Glutamatergic neuron (in vitro differentiated cells): ENCODE results near the gene MED9. TPM values are rescaled to one million over a fixed set of nuclear protein-coding genes. Genes with fewer than 3 reads are reported as not detected.
A peak's percentile ranks its signal among the peaks of the same experiment; 100 is the strongest.

Experiments used
- DNase-seq: peaks from one replicate; pipeline ENCODE4 v3.0.0; 2022
- H3K27ac Mint-ChIP-seq: one replicate; pipeline ENCODE4 v1.8.0; 2020; ENCODE audit warnings: mild to moderate bottlenecking, mixed read lengths, inconsistent platforms; ENCODE audit not compliant: unreplicated experiment
- H3K27me3 Mint-ChIP-seq: one replicate; pipeline ENCODE4 v1.8.0; 2020; ENCODE audit warnings: mild to moderate bottlenecking, moderate library complexity, mixed read lengths, inconsistent platforms; ENCODE audit not compliant: unreplicated experiment
- H3K36me3 Mint-ChIP-seq: one replicate; pipeline ENCODE4 v1.8.0; 2020; ENCODE audit warnings: mild to moderate bottlenecking, mixed read lengths, inconsistent platforms; ENCODE audit not compliant: unreplicated experiment
- H3K4me1 Mint-ChIP-seq: one replicate; pipeline ENCODE4 v1.8.0; 2020; ENCODE audit warnings: mild to moderate bottlenecking, low read depth, mixed read lengths, inconsistent platforms; ENCODE audit not compliant: unreplicated experiment
- H3K4me3 Mint-ChIP-seq: one replicate; pipeline ENCODE4 v1.8.0; 2020; ENCODE audit warnings: mild to moderate bottlenecking, mixed read lengths, inconsistent platforms; ENCODE audit not compliant: unreplicated experiment
- H3K9me3 Mint-ChIP-seq: one replicate; pipeline ENCODE4 v1.8.0; 2020; ENCODE audit warnings: mild to moderate bottlenecking, moderate library complexity, mixed read lengths, inconsistent platforms; ENCODE audit not compliant: unreplicated experiment
- total RNA-seq: library from RNA; stranded (reverse); fragmentation: NEBNext Ultra II Directional; extraction: Animal tissue kit (Norgen Biotek cat#: 25700); gene quantifications from one replicate; pipeline ENCODE4 v1.2.1, GENCODE V29; 2021; ENCODE audit not compliant: unreplicated experiment
- TF ChIP-seq, protein P1 (sequence below): fragments of 200-600 bp; sonication (generic); IDR thresholded peaks from one replicate; pipeline ENCODE4 v1.5.0; 2021; ENCODE audit not compliant: partially characterized antibody, unreplicated experiment

MED9 gene
- total RNA-seq, 1 donor from 2014 or later: 23.2 TPM

DNA sequence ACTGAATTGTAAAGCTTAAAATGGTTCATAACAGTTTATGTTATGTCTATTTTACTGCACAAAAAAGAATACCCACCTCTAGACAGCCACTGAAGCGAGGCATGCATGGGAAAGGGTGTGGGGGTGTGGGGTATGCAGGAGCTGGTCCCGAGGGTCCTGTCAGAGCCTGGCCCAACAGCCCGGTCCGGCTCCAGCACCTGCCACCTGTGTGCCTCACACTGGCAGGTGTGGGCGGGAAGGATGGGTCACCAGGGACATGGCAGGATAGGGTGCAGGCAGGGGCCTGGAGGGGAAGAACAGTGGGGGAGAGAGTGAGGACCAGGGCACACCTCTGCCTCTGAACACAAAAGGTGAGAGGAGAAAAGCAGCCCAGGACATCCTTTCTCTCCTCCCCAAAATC lies 42.2 kb downstream of the MED9 start:
- H3K4me1 Mint-ChIP-seq: peaks cover 32% of the 10 kb centered on the region
- peaks cover 3% of the 10 kb centered on the region for H3K27me3 Mint-ChIP-seq
- no peak overlapping the region for H3K4me3 Mint-ChIP-seq
- TF ChIP-seq, protein P1, sequence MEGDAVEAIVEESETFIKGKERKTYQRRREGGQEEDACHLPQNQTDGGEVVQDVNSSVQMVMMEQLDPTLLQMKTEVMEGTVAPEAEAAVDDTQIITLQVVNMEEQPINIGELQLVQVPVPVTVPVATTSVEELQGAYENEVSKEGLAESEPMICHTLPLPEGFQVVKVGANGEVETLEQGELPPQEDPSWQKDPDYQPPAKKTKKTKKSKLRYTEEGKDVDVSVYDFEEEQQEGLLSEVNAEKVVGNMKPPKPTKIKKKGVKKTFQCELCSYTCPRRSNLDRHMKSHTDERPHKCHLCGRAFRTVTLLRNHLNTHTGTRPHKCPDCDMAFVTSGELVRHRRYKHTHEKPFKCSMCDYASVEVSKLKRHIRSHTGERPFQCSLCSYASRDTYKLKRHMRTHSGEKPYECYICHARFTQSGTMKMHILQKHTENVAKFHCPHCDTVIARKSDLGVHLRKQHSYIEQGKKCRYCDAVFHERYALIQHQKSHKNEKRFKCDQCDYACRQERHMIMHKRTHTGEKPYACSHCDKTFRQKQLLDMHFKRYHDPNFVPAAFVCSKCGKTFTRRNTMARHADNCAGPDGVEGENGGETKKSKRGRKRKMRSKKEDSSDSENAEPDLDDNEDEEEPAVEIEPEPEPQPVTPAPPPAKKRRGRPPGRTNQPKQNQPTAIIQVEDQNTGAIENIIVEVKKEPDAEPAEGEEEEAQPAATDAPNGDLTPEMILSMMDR: no peak
- H3K27ac Mint-ChIP-seq: no peak overlapping the region
- H3K9me3 Mint-ChIP-seq: peaks cover 5% of the 10 kb centered on the region
- no peaks in the 10 kb centered on the region for H3K36me3 Mint-ChIP-seq
- DNase-seq: peak; percentile 12

DNA sequence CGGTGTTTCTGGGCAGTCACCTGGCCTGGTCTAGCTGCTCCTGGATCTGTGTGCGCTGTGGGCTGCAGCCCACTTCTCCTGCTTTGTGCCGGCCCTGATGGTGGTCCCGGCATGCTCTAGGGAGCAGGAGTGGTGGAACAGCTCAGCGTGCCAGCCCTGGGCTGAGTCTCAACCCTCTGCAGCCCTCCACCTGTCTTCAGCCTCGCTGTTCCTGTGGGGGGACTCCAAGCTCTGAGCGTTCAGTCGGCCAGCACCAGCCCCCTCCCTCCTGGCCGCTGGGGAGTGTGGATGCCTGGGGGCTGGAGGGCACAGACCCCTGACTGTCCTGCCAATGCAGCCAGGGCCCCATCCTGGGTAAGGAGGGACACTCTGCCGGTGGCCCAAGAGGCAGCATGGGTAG lies 43.1 kb downstream of the MED9 start:
- Mint-ChIP-seq H3K27me3 (peaks cover 1% of the 10 kb centered on the region), H3K4me1 (peaks cover 33% of the 10 kb centered on the region), H3K27ac (no peak overlapping the region), H3K4me3 (no peak overlapping the region), H3K36me3 (no peaks in the 10 kb centered on the region), H3K9me3 (peaks cover 5% of the 10 kb centered on the region)
- TF ChIP-seq, protein P1: no peak
- peak; percentile 11 for DNase-seq

DNA sequence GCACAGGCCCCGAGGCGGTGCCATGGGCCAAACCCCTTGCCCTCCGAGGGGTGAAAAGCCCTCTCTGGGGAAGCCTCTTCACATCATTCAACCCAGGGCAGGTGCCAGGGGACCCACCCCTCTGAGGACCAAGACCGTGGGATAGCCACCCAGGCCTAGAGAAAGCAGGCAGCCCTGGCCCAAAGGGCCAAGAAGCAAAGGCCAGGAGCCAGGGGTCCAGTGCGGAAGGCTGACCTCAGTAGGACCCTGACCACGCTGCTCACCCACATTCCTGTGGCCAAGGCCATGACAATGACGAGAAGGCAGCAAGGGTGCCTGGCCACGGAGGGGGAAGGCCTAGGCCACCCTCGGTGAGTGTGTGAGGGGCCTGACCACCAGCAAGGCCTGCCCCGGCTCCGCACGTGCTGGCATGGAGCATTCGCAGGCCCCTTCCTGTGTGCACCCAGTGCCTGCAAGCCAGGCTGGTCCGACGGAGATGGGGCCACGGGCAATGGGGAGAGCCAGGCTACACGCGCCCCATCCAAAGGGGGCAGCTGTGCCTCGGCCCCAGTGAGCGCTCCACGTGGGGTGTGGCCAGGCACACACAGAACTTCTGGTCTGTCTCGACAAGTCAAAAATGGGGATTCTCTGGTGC lies 43.9 kb downstream of the MED9 start:
- Mint-ChIP-seq H3K9me3 (peaks cover 5% of the 10 kb centered on the region), H3K27ac (no peak overlapping the region), H3K27me3 (peaks cover 1% of the 10 kb centered on the region), H3K4me1 (peaks cover 34% of the 10 kb centered on the region), H3K36me3 (no peaks in the 10 kb centered on the region), H3K4me3 (no peak overlapping the region)
- TF ChIP-seq, protein P1: no peak
- DNase-seq: peak; percentile 8

DNA sequence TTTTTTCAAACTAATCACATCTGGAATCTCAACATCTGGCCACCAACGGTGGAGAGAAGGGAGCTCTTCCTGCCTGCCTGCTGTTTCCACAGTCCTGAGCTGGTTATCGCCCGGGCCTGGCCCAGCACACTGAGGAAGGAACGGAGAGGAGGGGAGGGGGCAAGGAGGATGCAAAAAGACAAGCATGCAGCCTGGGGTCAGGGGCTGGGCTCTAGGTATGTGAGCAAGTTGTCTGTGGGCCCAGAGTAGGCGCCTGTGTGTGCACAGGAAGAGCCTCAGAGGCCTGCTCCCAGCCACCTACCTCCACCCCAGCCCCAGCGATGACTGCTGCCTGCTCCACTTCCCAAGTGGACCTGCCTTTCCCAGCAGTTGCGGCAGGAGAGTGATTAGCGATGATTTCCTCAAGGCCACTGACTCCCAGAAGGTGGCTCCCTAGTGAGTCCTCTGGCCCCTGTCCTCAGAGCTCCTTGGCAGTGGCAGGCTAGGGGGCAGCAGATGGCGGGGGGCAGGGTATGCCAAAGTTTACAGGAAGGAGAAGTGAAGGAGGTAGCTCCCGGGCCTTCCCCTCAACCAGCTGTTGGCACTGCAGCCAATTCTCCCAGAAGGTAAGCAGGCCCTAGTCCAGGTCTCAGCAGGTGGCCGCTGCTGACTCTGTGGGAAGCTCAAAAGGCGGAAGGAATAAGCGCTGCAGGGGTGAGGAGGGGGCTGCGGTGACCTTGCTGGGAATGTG lies 46.4 kb downstream of the MED9 start:
- Mint-ChIP-seq H3K36me3 (no peaks in the 10 kb centered on the region), H3K4me3 (no peak overlapping the region), H3K27ac (no peak overlapping the region), H3K27me3 (peaks cover 1% of the 10 kb centered on the region), H3K9me3 (no peaks in the 10 kb centered on the region), H3K4me1 (peaks cover 25% of the 10 kb centered on the region)
- peak; percentile 14 for DNase-seq
- TF ChIP-seq, protein P1: no peak

DNA sequence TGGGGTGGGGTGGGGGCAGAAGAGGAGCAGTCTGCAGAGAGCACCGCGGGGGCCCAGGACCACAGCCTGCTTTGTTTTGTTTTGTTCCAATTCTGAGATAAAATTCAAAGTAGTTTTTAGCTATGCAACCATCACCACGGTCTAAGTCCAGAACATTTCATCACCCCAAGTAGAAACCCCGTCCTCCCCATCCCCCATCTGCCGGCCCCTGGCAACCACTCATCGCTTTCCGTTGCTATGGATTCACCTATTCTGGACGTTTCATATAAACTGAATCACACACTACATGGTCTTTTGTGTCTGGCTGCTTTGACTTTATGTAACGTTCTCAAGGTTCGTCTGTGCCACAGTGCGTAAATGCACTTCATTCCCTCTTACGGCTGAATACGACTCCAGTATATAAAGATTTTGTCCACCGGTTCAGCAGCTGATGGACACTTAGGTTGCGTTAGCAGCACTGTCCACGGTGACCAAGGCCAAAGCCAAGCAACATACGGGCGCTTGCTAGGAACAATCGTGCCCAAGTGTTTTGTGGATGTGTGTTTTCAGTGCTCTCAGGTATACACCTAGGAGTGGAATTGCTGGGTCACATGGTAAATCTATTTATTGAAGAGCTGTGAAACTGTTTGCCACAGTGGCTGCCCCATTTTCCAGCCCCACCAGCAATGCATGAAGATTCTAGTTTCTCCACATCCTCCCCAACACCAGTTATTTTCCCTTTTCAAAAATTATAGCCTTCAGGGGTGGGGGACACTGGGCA lies 47.1 kb downstream of the MED9 start:
- DNase-seq: peak; percentile 10
- H3K9me3 Mint-ChIP-seq: no peaks in the 10 kb centered on the region
- no peaks in the 10 kb centered on the region for H3K27me3 Mint-ChIP-seq
- TF ChIP-seq, protein P1: no peak
- H3K4me1 Mint-ChIP-seq: peaks cover 22% of the 10 kb centered on the region
- H3K36me3 Mint-ChIP-seq: no peaks in the 10 kb centered on the region
- H3K27ac Mint-ChIP-seq: peak overlapping the region; percentile 57
- H3K4me3 Mint-ChIP-seq: no peak overlapping the region
